ENCODE data around the gene TFE3. TPM values are rescaled to one million over a fixed set of nuclear protein-coding genes. Genes with fewer than 3 reads are reported as not detected.

Gene TFE3
- total RNA-seq, 1 donor, result 50.5 TPM

GRCh38 chrX:49002091-49002935, 40.8 kb downstream of the TFE3 start, which contains the start of gene GRIPAP1:
Gene GRIPAP1 (minus strand): TSS chrX:49002264. CDS start chrX:49002229, 35 bp downstream.
- DNase-seq (ENCODE audit: low read depth), result peak; percentile 92
- peak within 1 kb of the TSS; percentile 81 for H3K4me3 ChIP-seq (ENCODE audit: low read depth, low read length)

GRCh38 chrX:49001521-49002090, 41.6 kb downstream of the TFE3 start:
- DNase-seq (ENCODE audit: low read depth), result peak; percentile 38
- H3K4me3 ChIP-seq (ENCODE audit: low read depth, low read length), result peak overlapping the region; percentile 81
- no peak for TF ChIP-seq CTCF (IDR thresholded peaks at IDR 0.05; ENCODE audit: insufficient read depth, low read length)

More at GRCh38 chrX:49002091-49002935, 40.8 kb downstream of the TFE3 start, which contains the start of gene GRIPAP1:
- TF ChIP-seq CTCF (IDR thresholded peaks at IDR 0.05; ENCODE audit: insufficient read depth, low read length), result no peak

- DNase-seq (ENCODE audit: low read depth), result no peak
- peak overlapping the region; percentile 81 for H3K4me3 ChIP-seq (ENCODE audit: low read depth, low read length)
- TF ChIP-seq CTCF (IDR thresholded peaks at IDR 0.05; ENCODE audit: insufficient read depth, low read length), result no peak
Measured at GRCh38 chrX:49000636-49001035, 42.5 kb downstream of the TFE3 start.

GRCh38 chrX:48999030-48999429, 44.1 kb downstream of the TFE3 start:
- no peak for DNase-seq (ENCODE audit: low read depth)
- no peak overlapping the region for H3K4me3 ChIP-seq (ENCODE audit: low read depth, low read length)
- no peak for TF ChIP-seq CTCF (IDR thresholded peaks at IDR 0.05; ENCODE audit: insufficient read depth, low read length)

GRCh38 chrX:48998391-48998790, 44.8 kb downstream of the TFE3 start:
- DNase-seq (ENCODE audit: low read depth), result no peak
- H3K4me3 ChIP-seq (ENCODE audit: low read depth, low read length), result no peak overlapping the region
- TF ChIP-seq CTCF (IDR thresholded peaks at IDR 0.05; ENCODE audit: insufficient read depth, low read length), result no peak

GRCh38 chrX:48997865-48998264, 45.3 kb downstream of the TFE3 start:
- TF ChIP-seq CTCF (IDR thresholded peaks at IDR 0.05; ENCODE audit: insufficient read depth, low read length), result no peak
- no peak for DNase-seq (ENCODE audit: low read depth)
- H3K4me3 ChIP-seq (ENCODE audit: low read depth, low read length), result no peak overlapping the region
